ENCODE data around the gene RFX6.
"Not testable (repeated sequence)": the region's sequence is repeated elsewhere in the genome, so short reads cannot be mapped to it uniquely, and the experiment has no call there.

RFX6 gene, protein sequence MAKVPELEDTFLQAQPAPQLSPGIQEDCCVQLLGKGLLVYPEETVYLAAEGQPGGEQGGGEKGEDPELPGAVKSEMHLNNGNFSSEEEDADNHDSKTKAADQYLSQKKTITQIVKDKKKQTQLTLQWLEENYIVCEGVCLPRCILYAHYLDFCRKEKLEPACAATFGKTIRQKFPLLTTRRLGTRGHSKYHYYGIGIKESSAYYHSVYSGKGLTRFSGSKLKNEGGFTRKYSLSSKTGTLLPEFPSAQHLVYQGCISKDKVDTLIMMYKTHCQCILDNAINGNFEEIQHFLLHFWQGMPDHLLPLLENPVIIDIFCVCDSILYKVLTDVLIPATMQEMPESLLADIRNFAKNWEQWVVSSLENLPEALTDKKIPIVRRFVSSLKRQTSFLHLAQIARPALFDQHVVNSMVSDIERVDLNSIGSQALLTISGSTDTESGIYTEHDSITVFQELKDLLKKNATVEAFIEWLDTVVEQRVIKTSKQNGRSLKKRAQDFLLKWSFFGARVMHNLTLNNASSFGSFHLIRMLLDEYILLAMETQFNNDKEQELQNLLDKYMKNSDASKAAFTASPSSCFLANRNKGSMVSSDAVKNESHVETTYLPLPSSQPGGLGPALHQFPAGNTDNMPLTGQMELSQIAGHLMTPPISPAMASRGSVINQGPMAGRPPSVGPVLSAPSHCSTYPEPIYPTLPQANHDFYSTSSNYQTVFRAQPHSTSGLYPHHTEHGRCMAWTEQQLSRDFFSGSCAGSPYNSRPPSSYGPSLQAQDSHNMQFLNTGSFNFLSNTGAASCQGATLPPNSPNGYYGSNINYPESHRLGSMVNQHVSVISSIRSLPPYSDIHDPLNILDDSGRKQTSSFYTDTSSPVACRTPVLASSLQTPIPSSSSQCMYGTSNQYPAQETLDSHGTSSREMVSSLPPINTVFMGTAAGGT

GRCh38 chr6:116876635-116877611, at the start of gene RFX6:
Gene RFX6, plus strand, starts transcription at chr6:116877242. Its CDS starts 34 bp downstream, at chr6:116877276.
- DNase-seq: peak; percentile 14 to 64

GRCh38 chr6:116827561-116828240, 49.3 kb upstream of the RFX6 start:
- DNase-seq: no peak

- DNase-seq: no peak
These were observed 48.1 kb upstream of the RFX6 start, which contains the start of gene GPRC6A for GRCh38 chr6:116828983-116829382. Gene GPRC6A, minus strand, starts transcription at chr6:116829083. Its CDS starts 70 bp downstream, at chr6:116829013.

DNA sequence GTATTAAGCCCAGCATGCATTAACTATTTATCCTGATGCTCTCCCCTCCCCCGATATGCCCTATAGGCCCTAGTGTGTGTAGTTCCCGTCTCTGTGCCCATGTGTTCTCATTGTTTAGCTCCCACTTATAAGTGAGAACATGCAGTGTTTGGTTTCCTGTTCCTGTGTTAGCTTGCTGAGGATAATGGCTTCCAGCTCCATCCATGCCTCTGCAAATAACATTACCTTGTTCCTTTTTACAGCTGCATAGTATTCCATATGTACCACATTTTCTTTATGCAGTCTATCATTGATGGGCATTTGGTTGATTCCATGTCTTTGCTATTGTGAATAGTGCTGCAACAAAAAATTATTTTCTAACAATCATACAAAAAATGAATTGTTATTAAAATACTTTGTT, 42.5 kb upstream of the RFX6 start:
- DNase-seq: not testable (repeated sequence)

DNA sequence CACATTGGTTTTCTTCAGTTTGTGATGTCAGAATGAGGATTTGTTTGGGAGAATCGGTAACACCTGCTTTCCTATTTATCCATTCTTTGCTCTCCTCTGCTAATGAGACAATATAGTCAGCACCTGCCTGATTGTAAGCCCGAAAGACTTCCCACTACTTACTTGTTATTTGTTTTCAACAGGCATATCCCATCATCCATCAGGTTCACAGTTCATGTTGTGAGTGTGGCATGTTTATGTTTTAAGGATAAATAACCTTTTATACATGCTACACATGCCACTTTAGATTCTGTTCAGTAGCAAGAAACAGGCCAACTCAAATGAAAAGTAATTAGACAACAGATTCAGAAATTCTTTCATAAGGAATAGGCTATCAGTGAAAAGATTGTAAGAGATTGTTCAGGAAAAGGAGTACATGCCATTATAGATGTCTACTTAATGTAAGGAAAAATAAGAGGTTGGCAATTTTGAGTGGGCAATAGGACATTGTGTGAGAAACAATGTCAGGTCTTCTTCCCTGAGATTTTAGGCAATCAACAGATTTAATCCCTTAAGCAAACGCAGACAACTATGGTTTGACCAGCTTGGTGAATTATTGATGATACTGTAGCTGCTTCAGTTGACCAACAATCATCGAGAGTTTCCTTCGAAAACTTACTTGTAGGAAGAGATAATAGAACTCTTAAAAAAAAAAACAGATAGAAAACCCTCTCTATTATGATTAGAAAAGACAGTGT, 40.3 kb upstream of the RFX6 start:
- no peak for DNase-seq

DNA sequence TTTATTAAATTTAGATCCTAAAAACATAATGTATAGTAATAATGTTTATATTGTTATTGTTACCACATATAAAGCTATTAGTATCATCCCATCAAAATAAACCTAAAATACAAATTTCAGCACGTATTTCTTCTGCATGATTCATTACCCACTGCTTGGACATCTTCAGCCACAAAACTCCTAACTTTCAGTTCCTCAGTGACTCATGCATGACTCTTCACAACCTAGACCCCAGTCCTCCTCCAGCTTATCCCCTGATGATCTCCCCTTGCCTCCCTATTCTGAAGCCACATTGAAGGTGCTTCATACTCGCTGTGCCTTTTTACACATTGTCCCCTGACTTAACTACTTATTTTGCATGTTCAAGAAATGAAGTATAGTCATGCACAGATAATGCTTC, 37.0 kb upstream of the RFX6 start:
- DNase-seq: no peak

- DNase-seq: no peak
These were observed 34.6 kb upstream of the RFX6 start for GRCh38 chr6:116842459-116842858.

DNA sequence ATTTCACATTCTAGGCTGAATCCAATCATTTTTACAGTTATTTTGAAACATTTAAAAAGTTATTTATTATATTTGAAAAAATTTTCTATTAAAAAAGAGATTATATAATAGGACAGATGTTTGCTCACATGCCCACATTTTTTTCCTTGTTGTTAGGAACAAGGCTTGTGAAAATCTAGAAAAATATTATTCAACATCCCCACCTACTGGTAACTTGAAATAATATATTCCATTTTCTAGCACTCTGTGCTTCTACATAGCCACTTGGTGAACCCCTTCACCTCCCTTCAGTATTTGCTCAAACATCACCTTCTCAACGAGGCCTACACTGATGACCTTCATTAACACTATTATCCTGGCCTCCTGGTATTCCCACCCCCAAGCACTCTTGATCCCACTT, 29.8 kb upstream of the RFX6 start:
- DNase-seq: peak; percentile 52 to 64

- no peak for DNase-seq
These were observed 19.0 kb upstream of the RFX6 start for GRCh38 chr6:116858060-116858459.

- DNase-seq: no peak
These were observed 17.8 kb upstream of the RFX6 start for GRCh38 chr6:116859264-116859663.

DNA sequence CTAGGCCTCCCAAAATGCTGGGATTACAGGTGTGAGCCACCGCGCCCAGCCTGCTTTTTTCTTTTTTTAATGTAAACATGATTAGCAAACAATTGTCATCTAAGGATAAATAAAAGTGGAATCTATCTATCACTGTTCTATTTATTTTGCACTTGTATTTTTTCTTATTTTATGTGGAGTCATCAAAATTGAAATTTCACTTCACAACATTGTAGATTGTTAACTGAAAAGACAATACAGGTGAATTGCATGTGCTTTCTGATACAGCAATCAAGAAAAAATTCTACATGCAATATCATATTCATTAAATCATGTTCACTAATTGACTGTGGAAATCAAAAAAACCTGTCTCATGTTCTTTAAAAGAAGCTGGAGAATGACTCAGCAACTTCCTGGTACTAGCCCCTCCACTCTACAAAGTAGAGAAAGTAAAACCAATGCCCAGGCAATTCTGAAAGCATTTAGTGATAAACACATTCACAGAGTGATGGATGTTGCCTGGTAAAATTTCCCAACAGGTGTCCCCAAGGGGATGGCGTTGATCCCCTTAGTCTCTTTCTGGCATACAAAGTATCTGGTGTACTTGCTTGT, 10.7 kb upstream of the RFX6 start:
- DNase-seq: no peak

- DNase-seq: no peak
These were observed 4.3 kb upstream of the RFX6 start for GRCh38 chr6:116872771-116873170.

DNA sequence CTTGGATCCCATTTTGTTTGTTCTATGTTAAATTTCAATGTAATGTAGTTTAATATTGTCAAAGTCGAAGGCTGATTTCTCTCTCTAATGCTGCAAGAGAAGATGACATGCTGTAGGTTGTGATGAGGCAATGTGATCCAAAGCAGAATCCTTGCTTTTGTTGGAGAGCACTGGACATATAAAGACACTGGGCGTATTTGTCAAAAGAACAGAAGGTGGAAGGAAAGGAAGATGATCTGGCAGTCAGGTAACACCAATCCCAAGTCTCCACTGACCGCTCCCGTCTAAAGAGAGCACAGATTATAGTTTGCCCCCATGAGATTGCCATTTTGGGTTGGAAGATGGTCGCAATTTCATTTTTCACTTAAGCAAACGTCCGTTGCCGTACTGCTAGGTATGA, 935 bp upstream of the RFX6 start:
- no peak for DNase-seq

DNA sequence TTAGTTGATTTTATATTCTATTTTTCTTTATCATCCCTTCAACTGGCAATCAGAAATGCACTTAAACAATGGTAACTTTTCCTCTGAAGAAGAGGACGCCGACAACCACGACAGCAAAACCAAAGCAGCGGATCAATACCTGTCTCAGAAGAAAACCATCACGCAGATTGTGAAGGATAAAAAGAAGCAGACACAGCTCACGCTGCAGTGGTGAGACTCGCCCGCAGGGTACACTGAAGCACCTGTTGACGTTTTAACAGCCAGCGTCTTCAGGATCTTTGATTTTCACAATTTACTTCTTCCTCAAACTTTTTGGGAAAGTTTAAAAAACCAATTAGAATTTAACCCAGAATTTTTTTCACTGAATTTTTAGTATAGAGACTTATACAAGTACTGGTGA, 701 bp downstream of the RFX6 start:
- DNase-seq: peak in 1 of 2 experiments; percentile 18

DNA sequence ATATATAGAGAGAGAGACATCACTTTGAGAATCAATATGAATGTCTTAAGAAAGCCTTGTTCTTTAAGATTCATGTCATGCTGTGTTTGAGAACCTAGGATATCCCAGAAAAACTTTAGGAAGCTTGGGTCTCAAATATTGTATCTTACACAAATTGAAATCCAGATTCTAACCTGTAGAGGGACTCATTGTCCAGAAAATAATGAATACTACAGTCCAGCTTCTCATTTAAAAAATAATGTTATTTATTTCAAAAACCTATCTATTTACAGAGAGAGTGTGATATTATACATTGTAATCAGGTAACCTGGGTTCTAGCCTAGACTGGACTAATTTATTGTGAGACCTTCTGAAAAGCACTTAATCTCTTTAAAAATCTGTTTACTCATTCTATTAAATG, 4.2 kb downstream of the RFX6 start:
- DNase-seq: peak in 1 of 2 experiments; percentile 15

GRCh38 chr6:116883005-116883404, 6.0 kb downstream of the RFX6 start:
- no peak for DNase-seq

- DNase-seq: no peak
These were observed 7.5 kb downstream of the RFX6 start for GRCh38 chr6:116884530-116884929.

DNA sequence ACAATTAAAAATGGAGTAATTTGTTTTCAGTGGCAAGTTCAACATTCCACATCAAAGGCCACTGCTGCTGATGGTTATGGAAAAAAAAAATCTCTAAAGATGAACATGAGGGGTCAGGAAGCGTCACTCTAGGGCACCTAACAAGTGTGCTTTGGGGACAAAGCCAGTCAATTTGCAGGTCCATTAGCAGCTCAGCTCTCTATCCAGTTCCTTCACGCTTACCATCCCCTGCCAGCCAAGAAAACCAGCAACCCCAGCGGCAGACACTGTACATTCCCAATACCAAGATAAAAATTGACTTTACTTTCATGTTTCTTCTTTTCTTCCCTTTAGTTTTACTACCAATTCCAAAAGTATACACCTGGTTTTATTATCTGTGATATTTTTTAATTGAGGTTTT, 10.1 kb downstream of the RFX6 start:
- no peak for DNase-seq

- no peak for DNase-seq
These were observed 10.9 kb downstream of the RFX6 start for GRCh38 chr6:116887894-116888293.

- DNase-seq: no peak
These were observed 11.8 kb downstream of the RFX6 start for GRCh38 chr6:116888732-116889360.
